Effector memory CD8-positive, alpha-beta T cell (primary cell): ENCODE data around the gene RNF20.
A peak's percentile ranks its signal among the peaks of the same experiment; 100 is the strongest.

Experiments
- ATAC-seq: fragments of 150-1000 bp; cut with Tn5 transposase; replicated peaks from 2 replicates; pipeline ENCODE4 v1.10.0; 2021; ENCODE audit warnings: mild to moderate bottlenecking, moderate library complexity
- DNase-seq, 3 experiments: peaks; one replicate each; pipeline ENCODE4 v3.0.0; 2021
- H3K27ac Mint-ChIP-seq, 2 donors: one replicate each; pipeline ENCODE4 v1.8.0; 2022; ENCODE audit warnings: mild to moderate bottlenecking in 2 of 2, mixed read lengths in 2 of 2, moderate library complexity in 2 of 2
- H3K27me3 Mint-ChIP-seq, 2 donors: one replicate each; pipeline ENCODE4 v1.8.0; 2022; ENCODE audit warnings: mixed read lengths in 2 of 2
- H3K36me3 Mint-ChIP-seq: one replicate; pipeline ENCODE4 v1.8.0; 2022; ENCODE audit warnings: mild to moderate bottlenecking, moderate library complexity, mixed read lengths; ENCODE audit not compliant: insufficient read depth
- H3K4me1 Mint-ChIP-seq, 2 donors: one replicate each; pipeline ENCODE4 v1.8.0; 2022; ENCODE audit warnings: low read depth in 2 of 2, mixed read lengths in 2 of 2
- H3K4me3 Mint-ChIP-seq, 2 donors: one replicate each; pipeline ENCODE4 v1.8.0; 2022; ENCODE audit warnings: mild to moderate bottlenecking in 2 of 2, mixed read lengths in 2 of 2, moderate library complexity in 2 of 2
- H3K9me3 Mint-ChIP-seq, 2 donors: one replicate each; pipeline ENCODE4 v1.8.0; 2022; ENCODE audit warnings: mixed read lengths in 2 of 2
- total RNA-seq, 9 experiments: gene quantifications; one replicate each; lab custom pipeline; 2026; lab: John Stamatoyannopoulos, UW

Gene RNF20
- 53.3 to 77.8 (median 63.5) reads per million in 9 experiments for total RNA-seq

- Mint-ChIP-seq H3K27me3 (peaks cover 0 to 10% of the 10 kb centered on the region in 2 donors), H3K4me1 (peaks cover 11 to 13% of the 10 kb centered on the region in 2 donors), H3K27ac (peak within 1 kb of the TSS; percentile 99), H3K9me3 (no peaks in the 10 kb centered on the region), H3K4me3 (peak within 1 kb of the TSS; percentile 89 to 90), H3K36me3 (peaks cover 13% of the 10 kb centered on the region)
- ATAC-seq (peak; percentile 93), DNase-seq (peak; percentile 98 to 100 (median 99))
Measured at GRCh38 chr9:101533334-101534204, at the start of gene RNF20. RNF20 (plus strand) TSS chr9:101533853; CDS start chr9:101535424, 1,571 bp downstream.

GRCh38 chr9:101484046-101484445, 49.6 kb upstream of the RNF20 start:
- Mint-ChIP-seq H3K27me3 (peaks cover 52 to 54% of the 10 kb centered on the region in 2 donors), H3K4me1 (no peaks in the 10 kb centered on the region), H3K9me3 (no peaks in the 10 kb centered on the region), H3K4me3 (no peak overlapping the region), H3K36me3 (no peaks in the 10 kb centered on the region), H3K27ac (no peak overlapping the region)
- no peak for ATAC-seq
- no peak for DNase-seq

GRCh38 chr9:101485924-101486692, 47.5 kb upstream of the RNF20 start:
- H3K27me3 Mint-ChIP-seq = peaks cover 46 to 68% of the 10 kb centered on the region in 2 donors

GRCh38 chr9:101486693-101487442, 46.8 kb upstream of the RNF20 start:
- Mint-ChIP-seq H3K27ac (no peak overlapping the region), H3K4me3 (no peak overlapping the region), H3K27me3 (peaks cover 46 to 64% of the 10 kb centered on the region in 2 donors), H3K9me3 (no peaks in the 10 kb centered on the region), H3K36me3 (no peaks in the 10 kb centered on the region), H3K4me1 (no peaks in the 10 kb centered on the region)
- no peak for DNase-seq
- no peak for ATAC-seq

More at GRCh38 chr9:101485924-101486692, 47.5 kb upstream of the RNF20 start:
- Mint-ChIP-seq H3K4me1 (no peaks in the 10 kb centered on the region), H3K27ac (no peak overlapping the region), H3K36me3 (no peaks in the 10 kb centered on the region), H3K9me3 (no peaks in the 10 kb centered on the region), H3K4me3 (no peak overlapping the region)
- no peak for DNase-seq
- ATAC-seq = no peak

- peaks cover under 1% of the 10 kb centered on the region for H3K36me3 Mint-ChIP-seq
- no peaks in the 10 kb centered on the region for H3K4me1 Mint-ChIP-seq
- peaks cover 45 to 64% of the 10 kb centered on the region in 2 donors for H3K27me3 Mint-ChIP-seq
- H3K27ac Mint-ChIP-seq = no peak overlapping the region
- H3K9me3 Mint-ChIP-seq = no peaks in the 10 kb centered on the region
- H3K4me3 Mint-ChIP-seq = no peak overlapping the region
- ATAC-seq (no peak), DNase-seq (no peak)
Measured at GRCh38 chr9:101487443-101487840, 46.2 kb upstream of the RNF20 start.

- H3K4me3 Mint-ChIP-seq = no peak overlapping the region
- peak overlapping the region in 1 of 2 donors; percentile 2 for H3K27ac Mint-ChIP-seq
- H3K4me1 Mint-ChIP-seq = no peaks in the 10 kb centered on the region
- no peaks in the 10 kb centered on the region for H3K9me3 Mint-ChIP-seq
- DNase-seq (no peak), ATAC-seq (no peak)
- peaks cover 3% of the 10 kb centered on the region for H3K36me3 Mint-ChIP-seq
- peaks cover 5 to 16% of the 10 kb centered on the region in 2 donors for H3K27me3 Mint-ChIP-seq
Measured at GRCh38 chr9:101495810-101496209, 37.8 kb upstream of the RNF20 start.

- H3K4me1 Mint-ChIP-seq = no peaks in the 10 kb centered on the region
- peaks cover 5 to 10% of the 10 kb centered on the region in 2 donors for H3K27me3 Mint-ChIP-seq
- no peaks in the 10 kb centered on the region for H3K36me3 Mint-ChIP-seq
- DNase-seq = no peak
- H3K27ac Mint-ChIP-seq = no peak overlapping the region
- H3K9me3 Mint-ChIP-seq = no peaks in the 10 kb centered on the region
- ATAC-seq = no peak
- H3K4me3 Mint-ChIP-seq = no peak overlapping the region
Measured at GRCh38 chr9:101498323-101498722, 35.3 kb upstream of the RNF20 start.

GRCh38 chr9:101504188-101504587, 29.5 kb upstream of the RNF20 start:
- Mint-ChIP-seq H3K4me1 (no peaks in the 10 kb centered on the region), H3K4me3 (no peak overlapping the region), H3K36me3 (no peaks in the 10 kb centered on the region), H3K27me3 (peaks cover 16 to 51% of the 10 kb centered on the region in 2 donors), H3K27ac (no peak overlapping the region), H3K9me3 (no peaks in the 10 kb centered on the region)
- ATAC-seq = no peak
- DNase-seq = no peak

- H3K4me1 Mint-ChIP-seq = no peaks in the 10 kb centered on the region
- no peak for ATAC-seq
- no peak overlapping the region for H3K27ac Mint-ChIP-seq
- H3K36me3 Mint-ChIP-seq = no peaks in the 10 kb centered on the region
- no peak overlapping the region for H3K4me3 Mint-ChIP-seq
- DNase-seq = no peak
- H3K9me3 Mint-ChIP-seq = no peaks in the 10 kb centered on the region
- peaks cover 25 to 56% of the 10 kb centered on the region in 2 donors for H3K27me3 Mint-ChIP-seq
Measured at GRCh38 chr9:101508211-101508610, 25.4 kb upstream of the RNF20 start.

- ATAC-seq (no peak), DNase-seq (no peak)
- Mint-ChIP-seq H3K27ac (no peak overlapping the region), H3K9me3 (no peaks in the 10 kb centered on the region), H3K4me3 (no peak overlapping the region), H3K36me3 (no peaks in the 10 kb centered on the region), H3K27me3 (peaks cover 27 to 53% of the 10 kb centered on the region in 2 donors), H3K4me1 (no peaks in the 10 kb centered on the region)
Measured at GRCh38 chr9:101509572-101509971, 24.1 kb upstream of the RNF20 start.

GRCh38 chr9:101510459-101510858, 23.2 kb upstream of the RNF20 start:
- no peak overlapping the region for H3K27ac Mint-ChIP-seq
- no peaks in the 10 kb centered on the region for H3K4me1 Mint-ChIP-seq
- no peak overlapping the region for H3K4me3 Mint-ChIP-seq
- H3K27me3 Mint-ChIP-seq = peaks cover 30 to 48% of the 10 kb centered on the region in 2 donors
- no peak for ATAC-seq
- H3K9me3 Mint-ChIP-seq = no peaks in the 10 kb centered on the region
- DNase-seq = no peak
- no peaks in the 10 kb centered on the region for H3K36me3 Mint-ChIP-seq

GRCh38 chr9:101511009-101511408, 22.6 kb upstream of the RNF20 start:
- H3K27ac Mint-ChIP-seq = no peak overlapping the region
- ATAC-seq = no peak
- DNase-seq = no peak
- H3K36me3 Mint-ChIP-seq = no peaks in the 10 kb centered on the region
- H3K4me1 Mint-ChIP-seq = no peaks in the 10 kb centered on the region
- no peak overlapping the region for H3K4me3 Mint-ChIP-seq
- peaks cover 30 to 48% of the 10 kb centered on the region in 2 donors for H3K27me3 Mint-ChIP-seq
- no peaks in the 10 kb centered on the region for H3K9me3 Mint-ChIP-seq

GRCh38 chr9:101512116-101512515, 21.5 kb upstream of the RNF20 start:
- no peak overlapping the region for H3K4me3 Mint-ChIP-seq
- H3K27ac Mint-ChIP-seq = no peak overlapping the region
- ATAC-seq = no peak

More at GRCh38 chr9:101512116-101512515, 21.5 kb upstream of the RNF20 start:
- H3K27me3 Mint-ChIP-seq = peaks cover 30 to 40% of the 10 kb centered on the region in 2 donors
- no peaks in the 10 kb centered on the region for H3K9me3 Mint-ChIP-seq
- H3K36me3 Mint-ChIP-seq = no peaks in the 10 kb centered on the region
- no peaks in the 10 kb centered on the region for H3K4me1 Mint-ChIP-seq
- no peak for DNase-seq
